ENCODE data around the gene FRAT1.

The FRAT1 gene

GRCh38 chr10:97321804-97322190 lies 2.7 kb downstream of the FRAT1 start:
- no peak overlapping the region for H3K4me3 ChIP-seq (ENCODE audit: low read depth, low read length)
- TF ChIP-seq CTCF (IDR thresholded peaks at IDR 0.05; ENCODE audit: insufficient read depth, low read depth, low read length, missing control alignments) = no peak
- DNase-seq (ENCODE audit: low read depth) = no peak

GRCh38 chr10:97323501-97323900 lies 4.4 kb downstream of the FRAT1 start:
- DNase-seq (ENCODE audit: low read depth) = no peak
- H3K4me3 ChIP-seq (ENCODE audit: low read depth, low read length) = no peak overlapping the region
- TF ChIP-seq CTCF (IDR thresholded peaks at IDR 0.05; ENCODE audit: insufficient read depth, low read depth, low read length, missing control alignments) = no peak

GRCh38 chr10:97325754-97326153 lies 6.7 kb downstream of the FRAT1 start:
- no peak for DNase-seq (ENCODE audit: low read depth)
- TF ChIP-seq CTCF (IDR thresholded peaks at IDR 0.05; ENCODE audit: insufficient read depth, low read depth, low read length, missing control alignments) = no peak

GRCh38 chr10:97327348-97328294 lies 8.6 kb downstream of the FRAT1 start:
- DNase-seq (ENCODE audit: low read depth) = peak; percentile 37
- H3K4me3 ChIP-seq (ENCODE audit: low read depth, low read length) = no peak overlapping the region
- no peak for TF ChIP-seq CTCF (IDR thresholded peaks at IDR 0.05; ENCODE audit: insufficient read depth, low read depth, low read length, missing control alignments)

More at GRCh38 chr10:97325754-97326153, 6.7 kb downstream of the FRAT1 start:
- no peak overlapping the region for H3K4me3 ChIP-seq (ENCODE audit: low read depth, low read length)

GRCh38 chr10:97328646-97329453 lies 9.8 kb downstream of the FRAT1 start:
- DNase-seq (ENCODE audit: low read depth) = peak; percentile 61
- no peak for TF ChIP-seq CTCF (IDR thresholded peaks at IDR 0.05; ENCODE audit: insufficient read depth, low read depth, low read length, missing control alignments)
- H3K4me3 ChIP-seq (ENCODE audit: low read depth, low read length) = no peak overlapping the region

GRCh38 chr10:97329766-97330165 lies 10.7 kb downstream of the FRAT1 start:
- no peak for DNase-seq (ENCODE audit: low read depth)
- TF ChIP-seq CTCF (IDR thresholded peaks at IDR 0.05; ENCODE audit: insufficient read depth, low read depth, low read length, missing control alignments) = no peak
- no peak overlapping the region for H3K4me3 ChIP-seq (ENCODE audit: low read depth, low read length)

Data from GM12865 (cell line).